ENCODE results near the gene PYGO1. TPM values are rescaled to one million over a fixed set of nuclear protein-coding genes. Genes with fewer than 3 reads are reported as not detected.

Gene PYGO1
- total RNA-seq, 1 donor from 2014 or later = 9.3 TPM

- Mint-ChIP-seq H3K36me3 (peaks cover 31% of the 10 kb centered on the region), H3K27me3 (ENCODE audit: insufficient read depth, low read depth) (no peaks in the 10 kb centered on the region), H3K4me1 (no peaks in the 10 kb centered on the region), H3K4me3 (no peak overlapping the region), H3K9me3 (peaks cover 15% of the 10 kb centered on the region), H3K27ac (no peak overlapping the region)
- H4K20me1 ChIP-seq (ENCODE audit: low read depth) = no peaks in the 10 kb centered on the region
- TF ChIP-seq CTCF (IDR thresholded peaks at IDR 0.05) (no peak), EZH2phosphoT487 (IDR thresholded peaks at IDR 0.05) (no peak), EZH2 (IDR thresholded peaks at IDR 0.05) (no peak)
- H2AFZ ChIP-seq (replicated peaks) = no peak overlapping the region
- H3K27me3 ChIP-seq = no peaks in the 10 kb centered on the region
- no peaks in the 10 kb centered on the region for H3K9me3 ChIP-seq (ENCODE audit: low read depth)
- no peaks in the 10 kb centered on the region for H3K36me3 ChIP-seq
- no peaks in the 10 kb centered on the region for H3K4me1 ChIP-seq
- no peak overlapping the region for H3K27ac ChIP-seq
- no peak overlapping the region for H3K4me2 ChIP-seq
- no peak overlapping the region for H3K4me3 ChIP-seq
- H3F3A ChIP-seq (ENCODE audit: low read depth) = no peaks in the 10 kb centered on the region
- H3K79me2 ChIP-seq (ENCODE audit: low read depth) = no peaks in the 10 kb centered on the region
- H3K9ac ChIP-seq = no peak overlapping the region
- DNase-seq (ENCODE audit: low spot score) = no peak
Measured at GRCh38 chr15:55576943-55577342, 11.2 kb downstream of the PYGO1 start.

GRCh38 chr15:55574096-55574495, 14.0 kb downstream of the PYGO1 start:
- H3K4me3 ChIP-seq = no peak overlapping the region
- no peaks in the 10 kb centered on the region for H3K27me3 ChIP-seq
- no peaks in the 10 kb centered on the region for H3K4me1 ChIP-seq
- no peaks in the 10 kb centered on the region for H3K4me1 Mint-ChIP-seq
- H2AFZ ChIP-seq (replicated peaks) = no peak overlapping the region
- no peak overlapping the region for H3K27ac ChIP-seq
- H3K4me2 ChIP-seq = no peak overlapping the region
- H3K27me3 Mint-ChIP-seq (ENCODE audit: insufficient read depth, low read depth) = no peaks in the 10 kb centered on the region
- H3K9ac ChIP-seq = no peak overlapping the region
- H3K4me3 Mint-ChIP-seq = no peak overlapping the region
- H3K9me3 ChIP-seq (ENCODE audit: low read depth) = no peaks in the 10 kb centered on the region
- H3K36me3 ChIP-seq = no peaks in the 10 kb centered on the region
- no peak overlapping the region for H3K27ac Mint-ChIP-seq
- no peak for DNase-seq (ENCODE audit: low spot score)
- H3F3A ChIP-seq (ENCODE audit: low read depth) = no peaks in the 10 kb centered on the region
- no peaks in the 10 kb centered on the region for H4K20me1 ChIP-seq (ENCODE audit: low read depth)
- H3K79me2 ChIP-seq (ENCODE audit: low read depth) = no peaks in the 10 kb centered on the region
- H3K36me3 Mint-ChIP-seq = peaks cover 47% of the 10 kb centered on the region
- TF ChIP-seq CTCF (IDR thresholded peaks at IDR 0.05) = no peak
- peaks cover 35% of the 10 kb centered on the region for H3K9me3 Mint-ChIP-seq

GRCh38 chr15:55573224-55573623, 14.9 kb downstream of the PYGO1 start:
- H3K36me3 ChIP-seq = no peaks in the 10 kb centered on the region
- no peaks in the 10 kb centered on the region for H4K20me1 ChIP-seq (ENCODE audit: low read depth)
- TF ChIP-seq CTCF (IDR thresholded peaks at IDR 0.05) (no peak), EZH2phosphoT487 (IDR thresholded peaks at IDR 0.05) (no peak), EZH2 (IDR thresholded peaks at IDR 0.05) (no peak)

More at GRCh38 chr15:55573224-55573623, 14.9 kb downstream of the PYGO1 start:
- no peak for DNase-seq (ENCODE audit: low spot score)
- Mint-ChIP-seq H3K27me3 (ENCODE audit: insufficient read depth, low read depth) (no peaks in the 10 kb centered on the region), H3K4me1 (no peaks in the 10 kb centered on the region), H3K9me3 (peaks cover 39% of the 10 kb centered on the region), H3K36me3 (peaks cover 49% of the 10 kb centered on the region), H3K4me3 (no peak overlapping the region), H3K27ac (no peak overlapping the region)
- Histone ChIP-seq H2AFZ (replicated peaks) (no peak overlapping the region), H3F3A (ENCODE audit: low read depth) (no peaks in the 10 kb centered on the region), H3K9ac (no peak overlapping the region), H3K27ac (no peak overlapping the region), H3K79me2 (ENCODE audit: low read depth) (no peaks in the 10 kb centered on the region), H3K4me2 (no peak overlapping the region), H3K9me3 (ENCODE audit: low read depth) (no peaks in the 10 kb centered on the region), H3K4me1 (no peaks in the 10 kb centered on the region), H3K4me3 (no peak overlapping the region), H3K27me3 (no peaks in the 10 kb centered on the region)

All from neural progenitor cell (in vitro differentiated cells).